Measurements from ENCODE around the gene TMEM43. TPM values are rescaled to one million over a fixed set of nuclear protein-coding genes. Genes with fewer than 3 reads are reported as not detected.
"Not testable (repeated sequence)": the region's sequence is repeated elsewhere in the genome, so short reads cannot be mapped to it uniquely, and the experiment has no call there.

TMEM43 gene
- 83.4 to 89.1 TPM (median 84.9 TPM) in 3 replicates for total RNA-seq
- long read RNA-seq, transcript TMEM43-201 (12 exons, 3,341 nt): major isoform, 376 of 416 reads
- long read RNA-seq, partial matches to known transcripts: 19 of 416 reads
- long read RNA-seq, other reads (novel, unspliced or antisense): 21 of 416 reads

GRCh38 chr3:14124615-14125192, at the start of gene TMEM43, which contains the start of gene CHCHD4:
TMEM43 (plus strand) TSS chr3:14125052; CDS start chr3:14125194, 142 bp downstream.
CHCHD4 (minus strand) TSS chr3:14124870; CDS start chr3:14124676, 194 bp downstream.
- TF ChIP-seq CTCF (IDR thresholded peaks at IDR 0.05): peak; percentile 10
- peaks cover 14% of the 10 kb centered on the region for H3K36me3 Mint-ChIP-seq (ENCODE audit: low read depth)

GRCh38 chr3:14075233-14075632, 49.6 kb upstream of the TMEM43 start:
- peaks cover 24% of the 10 kb centered on the region for H3K9me3 Mint-ChIP-seq (ENCODE audit: low read depth)
- H3K4me1 Mint-ChIP-seq (ENCODE audit: low read depth); DNase-seq (ENCODE audit: low spot score); H3K27ac Mint-ChIP-seq (ENCODE audit: unreplicated experiment); H3K4me3 Mint-ChIP-seq (ENCODE audit: unreplicated experiment); H3K27me3 Mint-ChIP-seq (ENCODE audit: low read depth); H3K36me3 Mint-ChIP-seq (ENCODE audit: low read depth): not testable (repeated sequence)

More at GRCh38 chr3:14124615-14125192, at the start of gene TMEM43, which contains the start of gene CHCHD4:
- H3K4me3 Mint-ChIP-seq (ENCODE audit: unreplicated experiment): peak within 1 kb of the TSS; percentile 93
- no peaks in the 10 kb centered on the region for H3K9me3 Mint-ChIP-seq (ENCODE audit: low read depth)
- DNase-seq (ENCODE audit: low spot score): peak; percentile 100
- no peaks in the 10 kb centered on the region for H3K27me3 Mint-ChIP-seq (ENCODE audit: low read depth)
- peaks cover 38% of the 10 kb centered on the region for H3K4me1 Mint-ChIP-seq (ENCODE audit: low read depth)
- peak within 1 kb of the TSS; percentile 98 for H3K27ac Mint-ChIP-seq (ENCODE audit: unreplicated experiment)

GRCh38 chr3:14077310-14077709, 47.5 kb upstream of the TMEM43 start:
- no peak for TF ChIP-seq CTCF (IDR thresholded peaks at IDR 0.05)
- Mint-ChIP-seq H3K27ac (ENCODE audit: unreplicated experiment) (no peak overlapping the region), H3K9me3 (ENCODE audit: low read depth) (peaks cover 22% of the 10 kb centered on the region), H3K36me3 (ENCODE audit: low read depth) (peaks cover 2% of the 10 kb centered on the region), H3K4me1 (ENCODE audit: low read depth) (no peaks in the 10 kb centered on the region), H3K4me3 (ENCODE audit: unreplicated experiment) (no peak overlapping the region), H3K27me3 (ENCODE audit: low read depth) (peaks cover 7% of the 10 kb centered on the region)
- no peak for DNase-seq (ENCODE audit: low spot score)

- no peak for TF ChIP-seq CTCF (IDR thresholded peaks at IDR 0.05)
- peaks cover 12% of the 10 kb centered on the region for H3K9me3 Mint-ChIP-seq (ENCODE audit: low read depth)
- no peaks in the 10 kb centered on the region for H3K4me1 Mint-ChIP-seq (ENCODE audit: low read depth)
- H3K36me3 Mint-ChIP-seq (ENCODE audit: low read depth): no peaks in the 10 kb centered on the region
- no peak overlapping the region for H3K27ac Mint-ChIP-seq (ENCODE audit: unreplicated experiment)
- H3K4me3 Mint-ChIP-seq (ENCODE audit: unreplicated experiment): no peak overlapping the region
- DNase-seq (ENCODE audit: low spot score): no peak
- H3K27me3 Mint-ChIP-seq (ENCODE audit: low read depth): peaks cover 19% of the 10 kb centered on the region
Observed at GRCh38 chr3:14082108-14082657, 42.7 kb upstream of the TMEM43 start.

- H3K4me3 Mint-ChIP-seq (ENCODE audit: unreplicated experiment); H3K36me3 Mint-ChIP-seq (ENCODE audit: low read depth); H3K4me1 Mint-ChIP-seq (ENCODE audit: low read depth); DNase-seq (ENCODE audit: low spot score); H3K27ac Mint-ChIP-seq (ENCODE audit: unreplicated experiment): not testable (repeated sequence)
- H3K9me3 Mint-ChIP-seq (ENCODE audit: low read depth): peaks cover 25% of the 10 kb centered on the region
- peaks cover 31% of the 10 kb centered on the region for H3K27me3 Mint-ChIP-seq (ENCODE audit: low read depth)
Observed at GRCh38 chr3:14087461-14087860, 37.4 kb upstream of the TMEM43 start.

- DNase-seq (ENCODE audit: low spot score); H3K4me1 Mint-ChIP-seq (ENCODE audit: low read depth); H3K36me3 Mint-ChIP-seq (ENCODE audit: low read depth); H3K27ac Mint-ChIP-seq (ENCODE audit: unreplicated experiment); H3K4me3 Mint-ChIP-seq (ENCODE audit: unreplicated experiment): not testable (repeated sequence)
- peaks cover 25% of the 10 kb centered on the region for H3K9me3 Mint-ChIP-seq (ENCODE audit: low read depth)
- H3K27me3 Mint-ChIP-seq (ENCODE audit: low read depth): peaks cover 38% of the 10 kb centered on the region
Observed at GRCh38 chr3:14091959-14092358, 32.9 kb upstream of the TMEM43 start.

Measured in chondrocyte (in vitro differentiated cells).